T-helper 1 cell treated with Interleukin-12 subunit alpha and Interleukin-12 subunit beta and Interleukin-4 antibody, amounts not matched to agents 30 μg/mL and 1 μg/mL, for 36 hours (primary cell): Measurements from ENCODE around the gene TRIP6.
"Not testable (repeated sequence)": the region's sequence is repeated elsewhere in the genome, so short reads cannot be mapped to it uniquely, and the experiment has no call there.

Source experiments
- H3K27ac Mint-ChIP-seq: one replicate; pipeline ENCODE4 v1.8.0; 2021; ENCODE audit warnings: mild to moderate bottlenecking, mixed read lengths
- H3K27me3 Mint-ChIP-seq: one replicate; pipeline ENCODE4 v1.8.0; 2021; ENCODE audit warnings: low read depth, mixed read lengths
- H3K36me3 Mint-ChIP-seq: one replicate; pipeline ENCODE4 v1.8.0; 2021; ENCODE audit warnings: low read depth, mixed read lengths
- H3K4me1 Mint-ChIP-seq: one replicate; pipeline ENCODE4 v1.8.0; 2021; ENCODE audit warnings: low read depth, mixed read lengths
- H3K4me3 Mint-ChIP-seq: one replicate; pipeline ENCODE4 v1.8.0; 2021; ENCODE audit warnings: mild to moderate bottlenecking, moderate library complexity, mixed read lengths
- H3K9me3 Mint-ChIP-seq: one replicate; pipeline ENCODE4 v1.8.0; 2021; ENCODE audit warnings: mixed read lengths

TRIP6 gene

GRCh38 chr7:100829150-100829716 lies 38.0 kb upstream of the TRIP6 start:
- H3K4me3 Mint-ChIP-seq, result no peak overlapping the region

GRCh38 chr7:100830396-100830795 lies 36.8 kb upstream of the TRIP6 start:
- H3K27ac Mint-ChIP-seq, result no peak overlapping the region
- H3K4me3 Mint-ChIP-seq, result no peak overlapping the region
- H3K36me3 Mint-ChIP-seq, result peaks cover 5% of the 10 kb centered on the region
- H3K27me3 Mint-ChIP-seq, result peaks cover 52% of the 10 kb centered on the region
- H3K9me3 Mint-ChIP-seq, result no peaks in the 10 kb centered on the region
- H3K4me1 Mint-ChIP-seq, result peaks cover 14% of the 10 kb centered on the region

More at GRCh38 chr7:100829150-100829716, 38.0 kb upstream of the TRIP6 start:
- Mint-ChIP-seq H3K9me3 (no peaks in the 10 kb centered on the region), H3K27me3 (peaks cover 59% of the 10 kb centered on the region), H3K36me3 (peaks cover 5% of the 10 kb centered on the region), H3K27ac (no peak overlapping the region), H3K4me1 (peaks cover 14% of the 10 kb centered on the region)

- Mint-ChIP-seq H3K27me3 (peaks cover 39% of the 10 kb centered on the region), H3K9me3 (no peaks in the 10 kb centered on the region), H3K4me3 (no peak overlapping the region), H3K36me3 (peaks cover 3% of the 10 kb centered on the region), H3K27ac (no peak overlapping the region), H3K4me1 (peaks cover 16% of the 10 kb centered on the region)
Observed at GRCh38 chr7:100832281-100832633, 34.9 kb upstream of the TRIP6 start.

- Mint-ChIP-seq H3K36me3 (no peaks in the 10 kb centered on the region), H3K9me3 (no peaks in the 10 kb centered on the region), H3K4me1 (peaks cover 14% of the 10 kb centered on the region), H3K27me3 (peaks cover 7% of the 10 kb centered on the region), H3K27ac (no peak overlapping the region), H3K4me3 (peak overlapping the region; percentile 11)
Observed at GRCh38 chr7:100835903-100836811, 31.0 kb upstream of the TRIP6 start.

- no peaks in the 10 kb centered on the region for H3K36me3 Mint-ChIP-seq
- peaks cover 6% of the 10 kb centered on the region for H3K27me3 Mint-ChIP-seq
- H3K27ac Mint-ChIP-seq, result no peak overlapping the region
- no peaks in the 10 kb centered on the region for H3K9me3 Mint-ChIP-seq
- peak overlapping the region; percentile 72 for H3K4me3 Mint-ChIP-seq
- H3K4me1 Mint-ChIP-seq, result peaks cover 14% of the 10 kb centered on the region
Observed at GRCh38 chr7:100836812-100837098, 30.4 kb upstream of the TRIP6 start.

- peaks cover 9% of the 10 kb centered on the region for H3K27me3 Mint-ChIP-seq
- H3K4me1 Mint-ChIP-seq, result peaks cover 14% of the 10 kb centered on the region
- no peaks in the 10 kb centered on the region for H3K36me3 Mint-ChIP-seq
Observed at GRCh38 chr7:100837099-100837836, 29.9 kb upstream of the TRIP6 start.

GRCh38 chr7:100839361-100839760 lies 27.8 kb upstream of the TRIP6 start:
- Mint-ChIP-seq H3K4me3 (no peak overlapping the region), H3K27me3 (peaks cover 5% of the 10 kb centered on the region), H3K27ac (no peak overlapping the region), H3K4me1 (peaks cover 14% of the 10 kb centered on the region), H3K36me3 (no peaks in the 10 kb centered on the region), H3K9me3 (no peaks in the 10 kb centered on the region)

More at GRCh38 chr7:100837099-100837836, 29.9 kb upstream of the TRIP6 start:
- no peaks in the 10 kb centered on the region for H3K9me3 Mint-ChIP-seq
- peak overlapping the region; percentile 70 for H3K27ac Mint-ChIP-seq
- H3K4me3 Mint-ChIP-seq, result peak overlapping the region; percentile 72

GRCh38 chr7:100840470-100841100 lies 26.6 kb upstream of the TRIP6 start:
- Mint-ChIP-seq H3K36me3 (no peaks in the 10 kb centered on the region), H3K9me3 (no peaks in the 10 kb centered on the region), H3K27me3 (peaks cover 5% of the 10 kb centered on the region), H3K4me1 (peaks cover 14% of the 10 kb centered on the region), H3K27ac (no peak overlapping the region), H3K4me3 (no peak overlapping the region)

GRCh38 chr7:100847360-100847759 lies 19.8 kb upstream of the TRIP6 start:
- Mint-ChIP-seq H3K27ac (no peak overlapping the region), H3K4me1 (peaks cover 4% of the 10 kb centered on the region), H3K36me3 (no peaks in the 10 kb centered on the region), H3K27me3 (no peaks in the 10 kb centered on the region), H3K9me3 (no peaks in the 10 kb centered on the region), H3K4me3 (no peak overlapping the region)

GRCh38 chr7:100852048-100852872 lies 14.9 kb upstream of the TRIP6 start, which contains the start of gene SLC12A9:
Gene SLC12A9 (plus strand): TSS chr7:100852713. CDS start chr7:100854198, 1,485 bp downstream.
- peak within 1 kb of the TSS; percentile 92 for H3K4me3 Mint-ChIP-seq
- H3K4me1 Mint-ChIP-seq, result peaks cover 14% of the 10 kb centered on the region
- peak within 1 kb of the TSS; percentile 57 for H3K27ac Mint-ChIP-seq
- peaks cover 8% of the 10 kb centered on the region for H3K36me3 Mint-ChIP-seq
- H3K27me3 Mint-ChIP-seq, result no peaks in the 10 kb centered on the region
- H3K9me3 Mint-ChIP-seq, result no peaks in the 10 kb centered on the region

- no peak overlapping the region for H3K27ac Mint-ChIP-seq
- H3K4me3 Mint-ChIP-seq, result peak overlapping the region; percentile 92
- peaks cover 14% of the 10 kb centered on the region for H3K4me1 Mint-ChIP-seq
- no peaks in the 10 kb centered on the region for H3K9me3 Mint-ChIP-seq
- H3K36me3 Mint-ChIP-seq, result peaks cover 12% of the 10 kb centered on the region
- no peaks in the 10 kb centered on the region for H3K27me3 Mint-ChIP-seq
Observed at GRCh38 chr7:100854146-100854895, 12.9 kb upstream of the TRIP6 start.

GRCh38 chr7:100854899-100855298 lies 12.3 kb upstream of the TRIP6 start:
- H3K4me3 Mint-ChIP-seq, H3K27me3 Mint-ChIP-seq, H3K9me3 Mint-ChIP-seq, H3K27ac Mint-ChIP-seq: not testable (repeated sequence)
- peaks cover 14% of the 10 kb centered on the region for H3K4me1 Mint-ChIP-seq
- H3K36me3 Mint-ChIP-seq, result peaks cover 12% of the 10 kb centered on the region

- Mint-ChIP-seq H3K27me3 (no peaks in the 10 kb centered on the region), H3K4me3 (no peak overlapping the region), H3K36me3 (peaks cover 17% of the 10 kb centered on the region), H3K4me1 (peaks cover 14% of the 10 kb centered on the region), H3K27ac (no peak overlapping the region), H3K9me3 (no peaks in the 10 kb centered on the region)
Observed at GRCh38 chr7:100855515-100855914, 11.7 kb upstream of the TRIP6 start.
